Mammary epithelial cell (primary cell): Measurements from ENCODE around the gene PLA2G4B.

Experiments used
- EZH2 ChIP-seq: IDR thresholded peaks from 2 replicates; pipeline ENCODE4 v1.6.1; 2012; ENCODE audit warnings: low read length, inconsistent platforms, borderline replicate concordance
- TF ChIP-seq, protein P1 (sequence below), 2 donors: IDR thresholded peaks in 1 of 2; conservative IDR thresholded peaks in 1 of 2; 2 replicates each; pipeline ENCODE4 v1.5.1; 2011 to 2012; ENCODE audit warnings: inconsistent platforms in 2 of 2, low read length in 2 of 2, mild to moderate bottlenecking in 2 of 2, control low read depth in 1 of 2, low read depth in 1 of 2; ENCODE audit not compliant: insufficient read depth in 1 of 2; ENCODE audit errors: extremely low read depth in 1 of 2

DNA sequence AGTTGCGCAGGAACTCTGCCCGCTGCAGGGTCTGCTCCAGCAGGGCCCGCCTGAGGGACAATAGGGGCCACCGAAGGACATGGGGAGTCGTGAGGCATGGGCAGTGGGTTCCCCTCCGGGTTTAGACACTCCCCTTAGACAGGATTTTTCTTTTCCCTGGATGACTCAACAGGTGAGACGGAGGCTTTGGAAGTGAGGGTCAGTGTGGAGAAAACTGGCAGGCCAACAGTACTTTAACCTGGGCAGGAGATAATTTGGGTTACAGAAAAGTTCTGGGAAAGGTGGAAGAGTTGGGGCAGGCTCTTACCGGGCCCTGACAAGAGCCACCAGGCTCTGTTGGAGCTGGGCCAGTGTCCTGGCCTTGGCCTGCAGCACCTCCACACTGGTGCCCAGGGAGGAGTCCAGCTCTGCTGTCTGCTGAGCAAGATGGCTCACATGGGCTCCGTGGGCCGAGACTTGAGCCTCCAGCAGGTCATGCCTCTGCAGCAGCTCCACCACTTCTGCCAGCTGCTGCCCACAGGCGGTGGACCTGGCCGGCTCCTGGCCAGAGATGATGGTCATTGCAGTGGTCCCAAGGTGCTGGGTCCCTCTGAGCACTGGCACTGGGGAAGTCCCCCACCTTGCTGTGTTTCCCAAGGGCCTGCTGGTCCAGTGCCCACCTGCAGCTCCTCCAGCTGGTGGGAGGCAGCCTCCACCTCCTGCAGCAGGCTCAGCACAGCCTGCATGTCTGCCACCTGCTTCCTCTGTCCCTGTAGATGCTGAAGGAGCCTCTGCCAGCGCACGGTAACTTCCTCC is 44.2 kb downstream of the PLA2G4B start:
- TF ChIP-seq, protein P1, sequence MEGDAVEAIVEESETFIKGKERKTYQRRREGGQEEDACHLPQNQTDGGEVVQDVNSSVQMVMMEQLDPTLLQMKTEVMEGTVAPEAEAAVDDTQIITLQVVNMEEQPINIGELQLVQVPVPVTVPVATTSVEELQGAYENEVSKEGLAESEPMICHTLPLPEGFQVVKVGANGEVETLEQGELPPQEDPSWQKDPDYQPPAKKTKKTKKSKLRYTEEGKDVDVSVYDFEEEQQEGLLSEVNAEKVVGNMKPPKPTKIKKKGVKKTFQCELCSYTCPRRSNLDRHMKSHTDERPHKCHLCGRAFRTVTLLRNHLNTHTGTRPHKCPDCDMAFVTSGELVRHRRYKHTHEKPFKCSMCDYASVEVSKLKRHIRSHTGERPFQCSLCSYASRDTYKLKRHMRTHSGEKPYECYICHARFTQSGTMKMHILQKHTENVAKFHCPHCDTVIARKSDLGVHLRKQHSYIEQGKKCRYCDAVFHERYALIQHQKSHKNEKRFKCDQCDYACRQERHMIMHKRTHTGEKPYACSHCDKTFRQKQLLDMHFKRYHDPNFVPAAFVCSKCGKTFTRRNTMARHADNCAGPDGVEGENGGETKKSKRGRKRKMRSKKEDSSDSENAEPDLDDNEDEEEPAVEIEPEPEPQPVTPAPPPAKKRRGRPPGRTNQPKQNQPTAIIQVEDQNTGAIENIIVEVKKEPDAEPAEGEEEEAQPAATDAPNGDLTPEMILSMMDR (conservative IDR thresholded peaks at IDR 0.05 in 1 of 2, IDR thresholded peaks at IDR 0.05 in 1 of 2; ENCODE audit: extremely low read depth in 1 of 2, insufficient read depth in 1 of 2, low read depth in 1 of 2, low read length in 2 of 2), result no peak
- no peak for TF ChIP-seq EZH2
